Activated CD4-positive, alpha-beta T cell treated with anti-CD3 and anti-CD28 coated beads, Interleukin-10, Interleukin-2, amounts not matched to agents 100 ng/mL and 50 ng/mL, durations not matched to agents 16 hours and 8 hours (primary cell): ENCODE measurements around the gene CEP44.
"Not testable (repeated sequence)": the region's sequence is repeated elsewhere in the genome, so short reads cannot be mapped to it uniquely, and the experiment has no call there.

ENCODE experiments used
- DNase-seq: peaks from one replicate; pipeline ENCODE4 v3.0.0-alpha.2; 2020

The CEP44 gene

DNA sequence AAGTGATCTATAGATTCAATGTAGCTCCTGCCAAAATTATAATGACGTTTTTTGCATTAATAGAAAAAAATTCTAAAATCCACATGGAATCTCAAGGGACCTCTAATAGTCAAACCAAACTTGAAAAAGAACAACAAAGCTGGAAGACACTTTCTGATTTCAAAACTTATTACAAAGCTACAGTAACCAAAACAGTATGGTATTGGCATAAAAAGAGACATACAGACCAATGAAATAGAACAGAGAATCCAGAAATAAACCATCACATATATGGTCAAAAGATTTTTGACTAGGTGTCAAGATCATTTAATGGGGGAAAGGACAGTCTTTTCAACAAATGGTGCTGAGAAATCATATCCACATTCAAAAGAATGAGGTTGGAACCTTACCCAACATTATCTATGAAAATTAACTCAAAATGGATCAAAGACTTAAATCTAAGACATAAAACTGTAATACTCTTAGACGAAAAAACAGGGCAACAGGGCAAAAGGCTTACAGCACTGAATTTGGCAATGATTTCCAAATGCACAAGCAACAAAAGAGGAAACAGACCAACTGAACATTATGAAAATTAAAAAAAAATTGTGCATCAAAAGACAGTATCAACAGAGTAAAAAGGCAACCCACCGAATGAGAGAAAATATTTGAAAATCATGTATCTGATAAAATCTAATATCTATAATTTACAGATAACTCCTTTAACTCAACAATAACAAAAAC is 4.1 kb upstream of the CEP44 start:
- no peak for DNase-seq

DNA sequence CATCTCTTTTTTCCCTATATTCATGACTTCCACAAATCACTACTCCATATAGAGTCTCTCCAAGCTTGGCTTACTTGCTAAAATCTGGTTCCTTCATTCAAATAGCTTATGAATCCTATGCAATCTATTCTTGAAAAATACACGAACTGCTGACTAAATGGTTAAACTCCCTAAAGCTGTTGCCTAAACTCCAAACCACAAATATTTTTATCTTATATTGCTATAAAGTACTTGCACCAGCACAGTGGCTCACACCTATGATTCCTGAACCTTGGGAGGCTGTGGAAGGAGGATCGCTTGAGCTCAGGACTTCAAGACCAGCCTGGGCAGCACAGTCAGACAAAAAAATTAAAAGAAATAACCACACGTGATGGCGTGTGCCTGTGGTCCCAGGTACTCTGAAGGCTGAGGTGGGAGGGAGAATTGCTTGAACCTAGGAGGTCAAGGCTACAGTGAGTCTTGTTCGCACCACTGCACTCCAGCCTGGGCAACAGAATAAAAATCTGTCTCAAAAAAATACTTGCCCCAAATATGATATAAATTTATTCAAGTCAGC is 2.5 kb upstream of the CEP44 start:
- DNase-seq = no peak

DNA sequence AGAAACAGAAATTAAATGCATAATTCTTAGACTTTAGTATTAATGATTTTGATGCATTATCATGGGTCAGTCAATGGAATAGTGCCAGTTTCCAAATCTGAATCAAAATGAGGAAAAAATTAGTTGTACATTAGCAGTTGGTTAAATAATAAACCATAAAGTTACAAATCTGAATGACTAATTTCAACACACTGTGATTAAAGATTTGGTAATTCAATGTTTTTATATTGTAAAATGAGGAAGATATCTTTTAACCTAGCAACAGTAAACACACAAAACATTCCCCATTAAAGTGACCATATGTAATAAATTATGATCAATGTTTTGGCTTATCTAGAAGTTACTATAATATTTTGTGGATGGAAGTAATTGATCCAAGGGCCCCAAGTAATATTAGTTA is 1.8 kb upstream of the CEP44 start:
- no peak for DNase-seq

DNA sequence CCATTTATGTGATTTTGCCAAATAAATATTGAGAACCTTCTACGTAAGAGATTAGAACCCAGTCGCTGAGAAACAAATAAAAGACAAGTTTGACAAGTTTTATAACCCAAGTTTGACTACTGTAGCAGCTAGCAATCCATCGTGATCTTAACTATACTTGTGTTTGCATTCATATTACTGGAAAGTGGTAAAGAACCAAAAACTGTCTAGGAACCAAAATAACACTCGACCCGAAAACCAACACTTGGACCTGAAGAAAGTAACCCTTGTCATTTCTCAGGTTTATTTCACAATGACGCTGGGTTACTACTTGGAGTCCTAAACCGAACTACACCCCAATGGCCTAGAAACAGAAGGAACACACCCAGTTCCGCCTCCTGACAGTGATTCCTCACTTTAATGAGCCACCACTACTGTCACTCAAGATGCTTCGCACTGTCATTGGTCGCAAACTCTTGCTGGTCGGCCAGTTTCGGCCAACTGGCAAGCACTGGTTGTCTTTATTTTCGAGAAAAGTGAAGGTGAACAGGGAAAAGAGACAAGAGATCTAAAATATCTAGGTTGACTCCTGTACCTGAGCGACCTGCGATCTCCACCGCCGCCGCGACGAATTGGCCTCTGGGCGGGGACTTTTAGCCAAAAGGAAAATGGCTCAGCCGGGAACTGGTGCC is 740 bp upstream of the CEP44 start:
- peak; percentile 93 for DNase-seq

DNA sequence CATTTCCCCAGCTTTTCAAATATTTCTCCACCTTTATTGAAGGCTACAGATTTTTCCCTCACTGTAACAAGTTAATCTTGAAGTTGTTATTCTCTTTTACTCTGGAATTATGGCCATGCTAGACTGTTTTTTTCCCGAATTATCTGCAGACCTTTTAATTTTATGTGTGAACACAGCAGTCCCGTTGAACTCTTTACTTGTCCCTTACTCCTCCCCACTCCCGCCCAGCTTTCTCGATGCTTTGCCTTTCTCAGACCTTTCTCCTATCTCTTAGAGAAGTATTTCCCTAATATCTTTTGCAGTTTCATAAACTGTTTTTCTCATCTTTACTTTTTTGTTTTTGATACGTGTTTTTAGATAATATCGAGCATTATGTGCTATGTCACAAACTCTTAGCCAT is 776 bp downstream of the CEP44 start:
- no peak for DNase-seq

DNA sequence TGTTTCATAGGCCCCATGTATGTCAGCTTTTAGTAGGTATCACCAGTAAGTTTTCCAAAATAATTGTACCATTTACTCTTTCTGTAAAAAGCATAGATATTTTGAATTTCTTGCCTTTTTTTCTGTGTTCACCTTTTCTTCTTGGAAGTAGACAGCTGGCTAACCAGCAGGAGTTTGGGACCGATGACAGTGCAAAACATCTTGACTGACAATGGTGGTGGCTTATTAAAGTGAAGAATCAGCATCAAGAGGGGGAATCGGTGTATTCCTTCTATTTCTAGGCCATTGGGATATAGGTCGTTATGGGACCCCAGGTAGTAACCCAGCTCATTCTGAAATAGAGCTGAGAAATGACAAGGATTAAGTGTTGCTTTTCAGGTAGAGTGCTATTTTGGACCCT is 3.2 kb downstream of the CEP44 start:
- no peak for DNase-seq

DNA sequence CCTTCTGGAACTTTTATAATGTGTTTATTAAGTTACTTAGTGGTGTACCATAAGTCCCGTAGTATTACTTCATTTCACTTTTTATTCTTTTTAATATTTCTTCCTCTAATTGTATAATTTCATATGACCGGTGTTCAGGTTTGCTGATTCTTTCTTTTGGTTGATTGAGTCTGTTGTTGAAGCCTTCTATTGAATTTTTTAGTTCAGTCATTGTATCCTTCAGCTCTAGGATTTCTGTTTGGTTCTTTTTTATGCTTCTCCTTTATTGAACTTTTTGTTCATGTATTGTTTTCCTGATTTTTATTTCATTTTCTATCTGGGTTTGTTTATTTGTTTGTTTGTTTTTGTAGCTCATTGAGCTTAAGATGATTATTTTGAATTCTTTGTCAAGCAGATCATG is 8.8 kb downstream of the CEP44 start:
- DNase-seq = no peak

DNA sequence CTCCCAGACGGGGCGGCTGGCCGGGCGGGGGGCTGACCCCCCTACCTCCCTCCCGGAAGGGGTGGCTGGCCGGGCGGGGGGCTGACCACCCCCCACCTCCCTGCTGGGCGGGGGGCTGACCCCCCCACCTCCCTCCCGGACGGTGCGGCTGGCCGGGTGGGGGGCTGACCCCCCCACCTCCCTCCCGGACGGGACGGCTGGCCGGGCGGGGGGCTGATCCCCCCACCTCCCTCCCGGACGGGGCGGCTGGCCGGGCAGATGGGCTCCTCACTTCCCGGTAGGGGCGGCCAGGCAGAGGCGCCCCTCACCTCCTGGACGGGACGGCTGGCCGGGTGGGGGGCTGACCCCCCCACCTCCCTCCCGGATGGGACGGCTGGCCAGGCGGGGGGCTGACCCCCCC is 10.9 kb downstream of the CEP44 start:
- DNase-seq = not testable (repeated sequence)

DNA sequence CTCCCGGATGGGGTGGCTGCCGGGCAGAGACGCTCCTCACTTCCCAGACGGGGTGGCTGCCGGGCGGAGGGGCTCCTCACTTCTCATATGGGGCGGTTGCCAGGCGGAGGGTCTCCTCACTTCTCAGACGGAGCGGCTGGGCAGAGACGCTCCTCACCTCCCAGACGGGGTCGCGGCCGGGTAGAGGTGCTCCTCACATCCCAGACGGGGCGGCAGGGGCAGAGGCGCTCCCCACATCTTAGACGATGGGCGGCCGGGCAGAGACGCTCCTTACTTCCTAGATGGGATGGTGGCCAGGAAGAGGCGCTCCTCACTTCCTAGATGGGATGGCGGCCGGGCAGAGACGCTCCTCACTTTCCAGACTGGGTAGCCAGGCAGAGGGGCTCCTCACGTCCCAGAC is 11.4 kb downstream of the CEP44 start:
- DNase-seq = not testable (repeated sequence)

DNA sequence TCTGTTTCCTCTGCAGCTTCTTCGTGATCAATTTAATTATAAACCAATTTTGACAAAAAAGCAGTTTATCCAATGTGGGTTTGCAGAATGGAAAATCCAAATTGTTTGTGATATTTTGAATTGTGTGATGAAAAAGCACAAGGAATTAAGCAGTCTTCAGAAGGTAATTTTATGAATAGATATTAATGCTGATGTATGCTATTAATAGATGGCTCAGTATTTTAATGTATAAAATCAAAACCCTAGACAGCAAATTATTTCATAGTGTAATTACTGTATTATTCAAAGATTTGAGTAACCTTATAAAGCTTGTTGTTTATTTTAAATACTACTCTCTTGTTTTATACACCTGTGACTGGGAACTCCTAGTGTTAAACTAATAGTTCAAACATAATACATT is 20.0 kb downstream of the CEP44 start:
- DNase-seq = no peak

DNA sequence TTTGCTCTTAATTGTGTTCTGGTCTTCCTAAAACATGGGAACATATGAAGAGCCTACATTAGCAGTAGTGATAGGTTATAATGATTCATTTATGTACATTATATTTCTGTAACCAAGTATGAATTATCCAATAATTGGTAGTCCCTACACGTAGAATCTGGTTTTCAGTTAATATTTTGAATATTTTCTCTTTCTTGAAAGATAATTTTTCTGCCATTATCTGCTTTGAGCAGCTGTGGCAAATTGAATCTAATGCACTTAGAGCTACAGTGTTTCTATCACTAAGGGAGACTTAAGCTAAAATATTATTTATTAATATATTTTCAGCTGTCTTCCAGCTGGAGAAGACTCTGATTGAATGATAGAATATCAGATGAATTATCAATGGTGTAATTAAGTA is 21.0 kb downstream of the CEP44 start:
- no peak for DNase-seq

DNA sequence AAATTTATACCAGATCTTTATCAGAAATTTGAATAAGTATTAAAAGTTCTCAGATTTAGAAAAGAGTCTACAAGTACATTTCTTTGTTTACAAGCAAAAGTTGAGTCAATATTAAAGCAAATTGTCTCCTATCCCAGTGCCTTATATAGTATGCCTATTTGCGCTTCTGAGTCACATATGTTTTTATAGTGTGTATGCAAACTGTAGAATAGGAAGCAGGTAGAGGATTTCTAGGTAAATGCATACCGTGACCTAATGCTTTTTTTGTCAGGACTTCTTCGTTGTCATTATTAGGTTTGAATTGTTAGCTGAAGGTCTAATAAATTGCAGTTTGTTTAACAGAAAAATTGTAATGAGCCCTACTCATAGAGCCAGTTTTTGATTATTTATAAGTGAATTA is 22.2 kb downstream of the CEP44 start:
- no peak for DNase-seq

DNA sequence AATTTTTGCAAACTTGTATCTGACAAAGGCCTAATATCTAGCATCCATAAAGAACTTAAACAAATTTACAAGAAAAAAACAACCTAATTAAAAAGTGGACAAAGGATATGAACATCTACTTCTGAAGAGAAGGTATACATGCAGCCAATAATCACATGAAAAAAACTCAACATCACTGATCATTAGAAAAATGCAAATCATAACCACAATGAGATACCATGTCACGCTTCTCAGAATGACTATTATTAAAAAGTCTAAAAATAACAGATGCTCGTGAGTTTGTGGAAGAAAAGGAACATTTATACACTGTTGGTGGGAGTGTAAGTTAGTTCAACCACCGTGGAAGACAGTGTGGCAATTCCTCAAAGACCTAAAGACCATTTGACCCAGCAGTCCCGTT is 24.0 kb downstream of the CEP44 start:
- no peak for DNase-seq

DNA sequence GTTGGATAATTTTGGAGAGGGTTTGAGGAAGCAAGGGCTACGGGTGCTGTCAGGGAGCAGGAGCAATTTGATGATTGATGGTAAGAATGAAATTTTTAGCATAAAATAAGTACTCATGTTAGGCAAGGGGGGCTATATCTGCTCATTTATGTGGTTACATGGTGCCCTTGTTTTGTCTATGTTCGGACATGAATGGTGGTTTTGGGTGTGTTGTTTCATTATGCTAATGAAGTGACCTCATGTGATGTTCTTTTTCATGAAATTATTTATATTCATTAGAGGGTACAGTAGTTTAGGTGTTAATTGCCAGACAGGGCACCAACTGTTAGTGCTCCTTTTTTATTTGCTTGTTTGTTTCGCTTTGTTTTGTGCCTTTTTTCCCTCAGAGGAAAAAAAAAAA is 29.3 kb downstream of the CEP44 start:
- no peak for DNase-seq

DNA sequence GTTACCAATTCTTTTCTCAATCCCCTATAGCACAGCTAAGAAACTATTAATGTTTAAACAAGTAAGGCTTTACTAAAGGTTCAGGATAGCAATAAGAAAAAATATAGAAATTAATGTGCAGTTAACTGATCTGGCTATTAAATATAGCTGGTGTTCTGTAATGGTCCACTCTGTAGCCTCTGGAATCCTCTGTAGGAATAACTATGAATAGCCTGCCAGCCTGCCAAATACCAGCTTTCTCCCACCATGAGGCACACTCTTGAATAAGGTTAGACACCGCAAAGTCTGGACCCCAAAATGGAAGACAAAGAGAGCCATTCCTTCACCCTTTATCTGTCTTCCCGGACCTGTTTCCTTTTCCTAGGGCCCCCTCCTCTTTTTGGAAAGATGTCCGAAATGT is 30.6 kb downstream of the CEP44 start:
- DNase-seq = no peak

DNA sequence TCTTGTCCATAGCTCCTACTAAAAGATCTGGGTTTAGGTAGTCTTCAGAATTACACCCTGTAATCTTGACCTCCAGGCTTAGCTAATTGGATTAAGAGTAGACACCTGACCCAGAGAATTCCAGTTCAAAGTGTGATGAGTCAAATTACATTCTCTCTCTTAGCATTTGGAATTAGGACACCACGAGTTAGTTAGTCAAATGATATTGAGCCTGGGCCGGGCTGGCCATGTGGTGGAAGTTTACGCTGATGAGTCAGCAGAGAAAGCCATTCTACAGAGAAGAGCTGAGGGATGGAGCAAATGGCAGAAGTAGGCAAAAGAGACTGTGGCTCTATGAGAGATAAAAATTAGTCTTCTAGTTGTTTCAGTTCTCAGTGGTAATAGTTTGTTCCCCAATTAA is 31.1 kb downstream of the CEP44 start:
- peak; percentile 4 for DNase-seq

DNA sequence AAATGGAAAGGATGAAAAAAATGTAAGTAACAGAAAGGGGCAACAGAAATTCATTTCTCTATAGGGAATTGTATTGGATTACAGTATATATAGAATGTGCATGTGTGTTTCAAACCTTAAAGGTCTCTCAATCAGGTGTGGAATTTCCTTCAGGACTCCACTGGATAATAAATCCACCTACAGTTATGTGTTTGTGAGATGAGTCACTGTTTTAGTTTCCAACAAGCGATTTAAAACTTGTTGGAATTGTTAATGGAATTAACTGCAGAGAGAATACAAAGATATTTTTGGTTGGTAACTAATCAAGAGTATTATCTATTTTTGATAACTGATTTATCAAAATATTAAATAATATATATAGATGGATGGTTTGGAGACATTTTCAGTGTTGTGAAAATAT is 32.8 kb downstream of the CEP44 start:
- no peak for DNase-seq

DNA sequence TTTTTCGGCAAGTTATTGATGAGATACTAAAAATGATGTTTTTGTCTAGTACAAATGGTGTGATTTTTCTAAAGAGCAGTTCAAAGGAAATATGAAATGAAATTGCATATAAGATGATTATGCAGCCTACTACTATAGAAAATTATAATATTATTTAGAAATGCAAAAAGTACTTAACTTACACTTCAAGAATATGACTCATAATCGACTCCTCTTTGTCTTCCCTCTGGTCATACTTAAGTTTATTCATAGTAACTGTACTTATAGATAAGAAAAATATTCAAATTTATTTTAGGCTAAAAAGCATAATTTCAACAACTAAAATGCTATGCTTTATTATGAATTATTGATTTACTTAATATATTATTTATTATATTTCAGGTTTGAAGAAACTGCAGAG is 33.2 kb downstream of the CEP44 start:
- DNase-seq = no peak

DNA sequence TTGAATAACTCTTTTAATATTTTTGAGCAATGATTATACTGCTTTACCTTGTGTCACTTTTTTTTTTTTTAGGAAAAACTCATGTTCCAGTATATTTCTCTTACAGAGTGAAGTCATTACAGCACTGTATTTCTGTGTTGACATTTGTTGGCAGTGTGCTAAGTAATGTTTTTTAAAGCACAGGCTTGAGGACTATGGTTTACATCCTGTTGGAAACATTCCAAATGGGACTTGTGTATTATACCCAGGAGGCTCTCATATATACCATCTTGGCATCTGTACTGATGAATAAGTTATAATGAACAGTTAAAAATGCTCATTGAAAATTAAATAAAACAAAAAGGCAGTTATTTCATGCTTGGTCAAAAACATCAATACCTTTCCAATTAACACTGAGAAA is 33.8 kb downstream of the CEP44 start:
- DNase-seq = no peak

DNA sequence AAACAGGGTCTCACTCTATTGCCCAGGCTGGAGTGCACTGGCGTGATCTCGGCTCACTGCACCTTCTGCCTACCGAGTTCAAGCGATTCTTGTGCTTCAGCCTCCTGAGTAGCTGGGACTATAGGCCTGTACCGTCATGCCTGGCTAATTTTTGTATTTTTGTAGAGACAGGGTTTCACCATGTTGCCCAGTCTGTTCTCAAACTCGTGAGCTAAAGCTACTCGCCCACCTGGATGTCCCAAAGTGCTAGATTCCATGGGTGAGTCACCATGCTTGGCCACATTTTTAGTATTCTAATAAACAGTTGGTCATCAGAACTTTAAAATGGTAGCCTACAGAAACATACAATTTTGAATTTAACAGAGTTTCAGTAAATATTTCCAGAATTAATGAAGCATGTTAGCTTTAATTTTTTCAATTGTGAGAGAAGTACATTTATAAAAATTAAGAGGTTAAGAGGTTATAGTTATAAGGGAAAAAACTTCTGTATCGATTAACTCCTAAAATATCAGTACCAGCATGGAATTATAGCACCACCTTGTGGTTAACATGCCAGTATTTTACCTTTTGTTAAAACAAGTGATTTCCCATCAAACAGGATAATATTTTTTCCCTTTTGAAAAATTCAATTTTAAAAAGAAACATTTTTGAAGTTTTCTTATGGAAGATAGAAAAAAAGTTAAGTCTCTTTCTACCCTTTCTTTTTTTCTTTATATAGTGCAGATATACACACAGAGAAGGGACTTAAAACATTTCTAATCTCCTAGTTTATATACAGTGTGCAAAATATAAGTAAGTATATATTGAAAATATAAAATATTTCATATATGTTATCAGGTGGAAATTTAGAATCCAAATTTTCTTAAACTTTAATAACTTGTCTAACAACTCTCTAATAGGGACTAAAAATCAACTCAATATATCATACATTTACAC is 35.4 kb downstream of the CEP44 start:
- DNase-seq = peak; percentile 41

DNA sequence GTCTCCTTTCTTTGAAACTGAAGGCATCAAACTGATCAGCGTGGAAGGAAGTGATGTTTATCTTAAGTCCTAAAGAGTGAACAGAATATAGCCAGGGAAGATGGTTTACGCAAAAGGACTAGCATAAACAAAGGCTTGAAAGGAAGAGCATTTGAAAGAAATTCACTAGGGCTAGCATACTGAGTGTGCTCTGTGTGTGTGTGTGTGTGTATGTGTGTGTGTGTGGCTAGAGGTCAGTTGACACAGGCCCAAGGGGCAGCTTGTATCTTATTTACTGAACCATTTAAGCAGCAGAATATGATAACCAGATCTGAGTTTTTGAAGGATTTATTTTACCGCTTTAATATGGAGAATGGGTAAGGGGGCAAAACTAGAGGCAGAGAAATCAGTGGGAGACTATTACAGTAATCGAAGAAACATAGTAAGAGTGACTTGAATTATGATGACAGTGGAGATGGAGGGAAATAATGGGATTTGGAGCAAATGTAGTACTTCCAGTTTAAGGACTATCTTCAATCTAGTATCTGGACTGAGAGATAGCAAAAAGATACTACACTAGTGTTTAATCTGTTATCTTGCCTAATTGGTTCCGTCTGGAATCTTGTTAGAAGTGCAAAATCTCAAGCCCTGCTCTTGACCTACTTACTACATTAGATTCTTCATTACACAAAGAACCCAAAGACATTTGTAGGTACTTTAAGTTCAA is 36.9 kb downstream of the CEP44 start:
- DNase-seq = no peak

DNA sequence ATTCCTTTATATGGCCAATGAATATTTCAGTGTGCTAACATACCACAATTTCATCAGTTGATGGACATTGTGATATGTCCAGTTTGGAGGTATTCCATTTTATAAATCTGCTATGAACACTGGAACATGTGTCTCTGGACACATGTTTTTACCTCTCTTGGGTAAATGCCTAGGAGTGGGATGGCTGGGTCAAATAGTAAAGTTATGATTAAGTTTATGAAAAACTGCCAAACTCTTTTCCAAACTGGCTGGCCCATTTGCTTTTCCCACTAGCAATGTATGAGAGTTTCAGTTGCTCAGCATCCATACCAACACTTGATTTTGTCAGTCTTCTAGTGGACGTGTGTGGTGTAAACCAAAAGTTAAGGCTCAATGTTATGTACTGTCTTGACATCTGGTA is 40.5 kb downstream of the CEP44 start:
- DNase-seq = no peak

DNA sequence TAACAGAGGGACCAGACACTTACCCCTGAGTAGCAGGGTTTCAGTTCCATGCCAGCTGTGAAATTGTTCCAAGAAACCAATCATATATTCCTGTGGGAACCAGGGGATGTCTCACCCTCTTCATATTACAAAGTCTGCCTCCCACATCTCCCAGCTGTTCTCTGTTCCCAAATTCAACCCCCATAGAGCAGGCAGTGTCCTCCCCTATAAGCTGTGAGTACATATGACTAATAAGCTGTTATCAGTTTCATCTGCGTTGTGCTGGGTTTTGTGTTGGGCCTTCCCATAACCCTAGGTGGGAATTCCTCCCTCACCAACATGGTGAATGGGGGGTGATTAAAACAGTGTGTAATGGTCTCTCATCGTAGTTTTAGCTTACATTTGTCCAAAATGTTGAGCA is 41.0 kb downstream of the CEP44 start:
- no peak for DNase-seq
